Measurements from ENCODE around the gene CETN2.
"Not testable (repeated sequence)": the region's sequence is repeated elsewhere in the genome, so short reads cannot be mapped to it uniquely, and the experiment has no call there.

The CETN2 gene

GRCh38 chrX:152830312-152831305 is at the start of gene CETN2, which contains the start of gene NSDHL:
Gene CETN2, minus strand, starts transcription at chrX:152830757. Its CDS starts 47 bp downstream, at chrX:152830710.
Gene NSDHL, plus strand, starts transcription at chrX:152831063. Its CDS starts 15,262 bp downstream, at chrX:152846325.
- DNase-seq (ENCODE audit: low read depth in 2 of 3, low spot score in 2 of 3), result peak; percentile 59 to 86 (median 67)

DNA sequence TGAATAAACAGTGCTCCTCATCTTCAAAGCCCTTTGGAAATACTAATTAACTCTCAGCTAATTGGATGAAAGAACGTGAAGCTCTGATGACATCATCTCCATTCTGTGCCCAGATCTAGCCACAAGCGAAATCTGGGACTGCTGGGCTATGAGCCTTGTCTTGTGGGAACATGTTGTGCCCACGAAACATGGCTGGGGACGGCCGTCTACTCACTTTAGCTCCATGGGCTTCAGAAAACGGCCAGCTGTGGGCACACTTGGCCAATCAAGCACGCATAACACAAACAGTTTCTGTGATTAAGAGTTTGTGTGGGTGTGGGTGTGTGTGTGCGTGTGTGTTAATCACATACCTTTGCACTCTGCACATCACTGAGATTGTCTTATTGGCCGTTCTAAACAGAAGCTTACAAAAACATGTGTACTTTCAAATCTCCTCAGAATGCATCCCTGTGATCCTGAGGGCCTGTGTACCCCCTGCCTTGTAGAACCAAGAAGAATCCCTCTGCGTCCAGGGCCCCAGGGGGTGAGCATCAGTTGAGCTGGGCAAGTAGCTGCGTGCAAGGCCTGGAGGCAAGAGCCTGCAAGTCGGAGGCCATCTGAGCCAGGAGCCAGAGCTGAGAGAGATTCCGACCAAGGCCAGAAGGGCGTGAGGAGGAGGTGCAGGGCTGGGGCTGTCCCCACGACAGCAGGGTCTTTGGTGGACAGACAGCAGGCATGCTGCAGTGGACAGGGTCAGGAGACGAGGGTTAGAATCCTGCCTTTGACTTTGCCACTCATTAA is 48.6 kb upstream of the CETN2 start:
- DNase-seq (ENCODE audit: low read depth in 2 of 3, low spot score in 2 of 3), result no peak

DNA sequence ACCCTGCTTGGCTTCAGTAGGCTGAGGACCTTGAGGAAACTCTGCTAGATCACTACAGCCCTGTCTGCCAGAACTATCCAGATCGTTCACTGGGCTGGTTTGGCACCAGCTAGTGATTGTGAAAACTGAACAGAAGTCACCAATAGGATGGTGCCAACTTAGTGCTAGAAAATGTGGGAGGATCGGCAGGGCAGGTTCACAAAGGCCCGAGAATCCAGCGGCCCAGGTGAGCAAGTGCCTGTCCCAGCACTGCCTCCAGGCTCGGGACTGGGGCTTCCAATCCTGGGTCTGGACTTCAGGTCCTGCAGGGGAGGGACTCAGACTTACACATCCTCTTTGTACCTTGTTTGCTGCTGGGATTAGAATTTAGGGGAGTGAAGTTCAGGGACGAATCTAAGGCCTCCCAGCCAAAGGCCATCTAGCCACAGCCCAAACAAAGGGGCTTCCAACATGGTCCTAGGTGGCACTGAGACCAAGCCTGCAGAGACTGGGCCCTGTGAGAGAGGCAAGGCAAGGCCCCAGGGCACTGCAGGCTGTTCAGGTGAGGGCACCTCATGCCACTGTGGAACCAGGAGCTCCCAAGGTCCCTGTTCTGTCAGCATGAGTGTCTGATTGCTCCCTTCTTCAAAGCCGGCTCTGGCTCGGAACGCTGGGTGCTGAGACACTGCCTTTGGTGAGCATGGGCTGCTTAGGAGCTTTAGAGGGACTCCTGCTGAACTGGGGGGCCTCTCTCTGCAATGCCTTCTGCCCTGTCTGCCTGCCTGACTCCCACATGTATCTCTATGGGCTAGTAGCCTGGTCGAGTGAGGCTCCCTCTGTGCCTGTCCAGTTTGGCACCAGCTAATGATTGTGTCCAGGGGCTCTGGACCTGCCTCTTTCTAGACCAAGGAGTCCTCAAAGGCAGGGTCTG is 46.6 kb upstream of the CETN2 start:
- DNase-seq (ENCODE audit: low read depth in 2 of 3, low spot score in 2 of 3), result no peak

GRCh38 chrX:152873361-152873760 is 42.8 kb upstream of the CETN2 start:
- no peak for DNase-seq (ENCODE audit: low read depth in 2 of 3, low spot score in 2 of 3)

DNA sequence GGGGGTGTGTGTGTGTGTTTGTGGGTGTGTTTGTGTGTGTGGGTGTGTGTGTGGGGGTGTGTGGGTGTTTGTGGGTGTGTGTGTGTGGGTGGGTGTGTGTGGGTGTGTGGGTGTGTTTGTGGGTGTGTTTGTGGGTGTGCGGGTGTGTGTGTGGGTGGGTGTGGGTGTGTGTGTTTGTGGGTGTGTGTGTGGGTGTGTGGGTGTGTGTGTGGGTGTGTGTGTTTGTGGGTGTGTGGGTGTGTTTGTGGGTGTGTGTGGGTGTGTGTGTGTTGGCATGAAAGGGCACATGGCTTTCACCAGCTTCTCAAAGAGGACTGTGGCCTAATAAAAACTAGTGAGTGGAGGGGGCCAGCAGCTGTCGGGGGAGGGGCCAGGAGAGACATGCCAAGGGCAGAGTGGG is 42.0 kb upstream of the CETN2 start:
- no peak for DNase-seq (ENCODE audit: low read depth in 2 of 3, low spot score in 2 of 3)

GRCh38 chrX:152871260-152871659 is 40.7 kb upstream of the CETN2 start:
- no peak for DNase-seq (ENCODE audit: low read depth in 2 of 3, low spot score in 2 of 3)

GRCh38 chrX:152869972-152870371 is 39.4 kb upstream of the CETN2 start:
- no peak for DNase-seq (ENCODE audit: low read depth in 2 of 3, low spot score in 2 of 3)

GRCh38 chrX:152866386-152866785 is 35.8 kb upstream of the CETN2 start:
- DNase-seq (ENCODE audit: low read depth in 2 of 3, low spot score in 2 of 3), result no peak

- no peak for DNase-seq (ENCODE audit: low read depth in 2 of 3, low spot score in 2 of 3)
Measured at GRCh38 chrX:152865232-152865920, 34.8 kb upstream of the CETN2 start.

DNA sequence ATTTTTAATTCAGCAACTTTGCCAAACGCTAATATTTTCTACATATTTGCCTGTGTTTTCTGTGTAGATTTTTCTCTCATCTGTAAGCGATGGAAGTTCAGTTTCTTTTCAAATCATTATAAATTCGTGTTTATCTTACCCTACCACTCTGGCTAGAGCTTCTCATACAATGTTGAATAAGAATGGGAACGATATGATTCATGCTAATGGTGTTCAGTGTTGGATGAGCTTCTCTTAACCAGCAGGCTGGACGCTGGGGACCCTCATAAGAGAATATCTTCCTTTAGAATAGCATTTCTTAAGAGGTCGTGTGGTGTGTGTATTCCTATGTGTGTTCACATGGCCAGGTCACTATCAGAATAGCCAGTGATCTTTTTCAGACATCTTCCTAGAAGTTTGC is 31.3 kb upstream of the CETN2 start:
- DNase-seq (ENCODE audit: low read depth in 2 of 3, low spot score in 2 of 3), result no peak

DNA sequence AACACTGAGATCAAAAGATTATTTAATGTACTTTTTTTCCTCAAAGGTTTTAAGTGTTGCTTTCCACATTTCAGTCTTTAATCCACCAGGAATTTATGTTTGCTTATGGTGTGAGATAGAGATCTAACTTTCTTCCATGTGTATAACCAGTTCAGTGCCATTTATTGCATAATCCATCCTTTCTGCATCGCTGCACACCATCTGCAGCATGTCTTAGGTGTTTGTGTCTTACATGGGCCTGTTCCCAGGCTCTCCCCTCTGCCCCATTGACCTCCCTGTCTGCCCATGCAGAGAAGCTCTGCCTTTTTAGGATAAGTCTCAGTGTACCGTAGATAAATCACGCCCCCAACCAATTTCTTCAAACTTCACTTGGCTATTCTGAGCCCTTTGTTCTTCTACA is 30.6 kb upstream of the CETN2 start:
- no peak for DNase-seq (ENCODE audit: low read depth in 2 of 3, low spot score in 2 of 3)

GRCh38 chrX:152853986-152854385 is 23.4 kb upstream of the CETN2 start:
- DNase-seq (ENCODE audit: low read depth in 2 of 3, low spot score in 2 of 3), result no peak

- DNase-seq (ENCODE audit: low read depth in 2 of 3, low spot score in 2 of 3), result no peak
Measured at GRCh38 chrX:152850465-152850864, 19.9 kb upstream of the CETN2 start.

DNA sequence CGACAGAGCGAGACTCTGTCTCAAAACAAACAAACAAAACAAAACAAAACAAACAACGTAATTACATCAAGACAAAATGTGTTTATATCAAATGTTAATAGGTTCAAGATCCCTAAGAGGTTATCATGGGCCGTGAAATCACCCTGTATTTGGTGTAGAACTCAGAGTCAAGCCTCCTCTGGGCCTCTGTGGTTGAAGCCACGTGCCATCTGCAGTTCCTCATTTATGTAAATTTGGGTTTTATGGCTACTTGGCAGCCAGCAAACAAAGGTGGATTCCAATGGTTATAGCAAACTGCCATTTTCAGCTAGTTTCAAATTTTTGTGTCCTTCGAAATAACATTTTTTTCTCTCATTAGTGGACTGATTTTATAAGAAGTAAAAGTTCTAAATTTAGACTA is 16.7 kb upstream of the CETN2 start:
- DNase-seq (ENCODE audit: low read depth in 2 of 3, low spot score in 2 of 3), result no peak

DNA sequence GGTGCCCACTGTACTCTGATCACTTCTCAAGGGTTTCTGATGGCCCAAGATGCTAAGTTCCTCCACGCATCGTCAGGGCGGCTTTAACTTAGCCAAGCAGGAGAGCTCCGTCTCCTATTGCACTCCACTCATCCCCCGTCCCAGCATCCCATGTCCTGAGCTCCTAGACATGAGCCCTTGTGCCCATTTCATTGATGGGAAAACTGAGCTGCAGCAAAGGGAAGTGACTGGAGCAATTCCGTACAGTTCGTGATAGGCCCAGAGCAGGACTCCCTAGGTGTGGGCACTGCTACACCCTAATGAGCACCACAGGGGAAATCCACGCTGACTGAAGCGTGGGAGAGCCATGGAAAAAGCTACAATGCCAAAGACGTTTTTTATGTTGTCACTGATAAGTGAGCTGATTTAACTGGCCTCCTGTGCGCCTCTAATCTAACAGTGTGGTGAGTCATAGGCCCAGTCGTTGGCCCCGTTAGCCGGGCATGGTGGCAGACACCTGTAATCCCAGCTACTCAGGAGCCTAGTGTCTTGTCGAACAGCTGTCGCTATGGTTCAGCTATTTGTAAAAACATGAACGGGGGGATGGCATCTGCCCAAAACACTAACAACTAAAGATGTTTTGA is 15.2 kb upstream of the CETN2 start:
- DNase-seq (ENCODE audit: low read depth in 2 of 3, low spot score in 2 of 3), result no peak

DNA sequence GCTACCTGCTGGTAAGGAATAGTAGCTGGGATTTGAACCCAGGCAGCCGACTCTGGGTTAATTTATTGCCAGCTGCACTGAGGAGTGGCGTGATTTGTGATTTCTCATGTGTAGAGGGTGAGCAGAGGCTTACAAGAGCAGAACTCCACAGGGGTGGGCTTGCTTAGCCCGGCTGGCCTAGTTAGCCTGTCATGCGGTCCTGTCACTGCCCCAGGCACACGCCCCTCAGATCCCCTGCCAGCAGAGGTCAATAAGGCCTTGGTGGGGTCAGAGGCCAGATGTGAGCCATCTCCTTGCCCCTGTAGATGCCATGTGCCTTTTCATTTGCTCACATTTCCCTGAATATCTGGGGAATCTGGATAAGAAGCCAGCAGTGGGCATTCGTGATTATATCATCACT is 13.7 kb upstream of the CETN2 start:
- no peak for DNase-seq (ENCODE audit: low read depth in 2 of 3, low spot score in 2 of 3)

- no peak for DNase-seq (ENCODE audit: low read depth in 2 of 3, low spot score in 2 of 3)
Measured at GRCh38 chrX:152843852-152844251, 13.3 kb upstream of the CETN2 start.

GRCh38 chrX:152842772-152843338 is 12.3 kb upstream of the CETN2 start:
- DNase-seq (ENCODE audit: low read depth in 2 of 3, low spot score in 2 of 3), result no peak

GRCh38 chrX:152835470-152835869 is 4.9 kb upstream of the CETN2 start:
- DNase-seq (ENCODE audit: low read depth in 2 of 3, low spot score in 2 of 3), result not testable (repeated sequence)
